SKM-1 treated with dmso at 0.1 percent for 144 hours (cell line): Measurements from ENCODE around the gene NFAM1.

Experiments
- DNase-seq: peaks from one replicate; lab custom pipeline; 2025; ENCODE audit not compliant: unreplicated experiment; lab: John Stamatoyannopoulos, UW

The NFAM1 gene, protein sequence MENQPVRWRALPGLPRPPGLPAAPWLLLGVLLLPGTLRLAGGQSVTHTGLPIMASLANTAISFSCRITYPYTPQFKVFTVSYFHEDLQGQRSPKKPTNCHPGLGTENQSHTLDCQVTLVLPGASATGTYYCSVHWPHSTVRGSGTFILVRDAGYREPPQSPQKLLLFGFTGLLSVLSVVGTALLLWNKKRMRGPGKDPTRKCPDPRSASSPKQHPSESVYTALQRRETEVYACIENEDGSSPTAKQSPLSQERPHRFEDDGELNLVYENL

DNA sequence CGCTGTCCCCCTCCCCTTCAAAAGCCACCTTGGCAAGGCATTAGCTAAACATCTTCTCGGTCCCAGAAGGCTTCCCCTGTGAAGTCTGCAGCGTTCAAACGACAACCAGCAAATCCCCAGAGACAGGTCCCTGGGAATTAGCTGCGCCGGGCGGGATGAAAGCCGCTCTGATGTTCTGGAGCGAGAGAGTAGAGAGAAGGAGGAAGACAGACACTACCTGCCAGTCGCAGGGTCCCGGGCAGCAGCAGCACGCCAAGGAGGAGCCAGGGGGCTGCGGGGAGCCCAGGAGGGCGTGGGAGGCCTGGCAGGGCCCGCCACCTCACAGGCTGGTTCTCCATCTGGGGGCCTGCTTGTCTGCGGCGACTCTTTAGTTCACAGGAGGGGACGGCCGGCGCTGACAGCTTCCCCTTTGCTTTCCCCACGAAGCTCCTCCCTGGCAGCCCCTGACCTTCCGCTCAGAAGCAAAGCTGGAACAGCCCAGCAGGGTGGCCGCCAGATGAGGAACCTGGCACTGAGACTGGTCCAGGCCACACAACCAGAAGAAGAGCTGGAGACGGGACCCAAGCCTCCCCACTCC is at the start of gene NFAM1:
Gene NFAM1, minus strand, starts transcription at position 384 of the 577 bp plus-strand sequence. Its CDS starts 46 bp downstream, at position 338.
- DNase-seq, result peak; percentile 91

DNA sequence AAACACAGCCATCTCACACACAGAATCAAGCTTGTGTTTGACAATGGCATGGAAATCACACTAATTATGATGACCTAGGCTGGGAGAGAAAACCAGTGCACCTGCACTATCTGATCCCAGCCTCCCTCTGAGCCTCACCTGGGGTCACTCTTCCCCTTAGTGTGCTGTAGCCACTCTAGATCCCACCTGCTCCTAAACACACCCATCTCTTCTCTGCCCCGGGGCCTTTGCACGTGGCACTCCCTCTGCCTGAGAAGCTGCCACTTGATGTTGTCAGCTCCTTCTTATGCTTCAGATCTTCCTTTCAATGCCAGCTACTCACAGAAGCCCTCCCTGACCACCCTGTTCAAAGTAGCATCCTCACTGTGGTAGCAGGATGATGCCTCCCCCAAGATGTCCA is 42.9 kb upstream of the NFAM1 start:
- no peak for DNase-seq

DNA sequence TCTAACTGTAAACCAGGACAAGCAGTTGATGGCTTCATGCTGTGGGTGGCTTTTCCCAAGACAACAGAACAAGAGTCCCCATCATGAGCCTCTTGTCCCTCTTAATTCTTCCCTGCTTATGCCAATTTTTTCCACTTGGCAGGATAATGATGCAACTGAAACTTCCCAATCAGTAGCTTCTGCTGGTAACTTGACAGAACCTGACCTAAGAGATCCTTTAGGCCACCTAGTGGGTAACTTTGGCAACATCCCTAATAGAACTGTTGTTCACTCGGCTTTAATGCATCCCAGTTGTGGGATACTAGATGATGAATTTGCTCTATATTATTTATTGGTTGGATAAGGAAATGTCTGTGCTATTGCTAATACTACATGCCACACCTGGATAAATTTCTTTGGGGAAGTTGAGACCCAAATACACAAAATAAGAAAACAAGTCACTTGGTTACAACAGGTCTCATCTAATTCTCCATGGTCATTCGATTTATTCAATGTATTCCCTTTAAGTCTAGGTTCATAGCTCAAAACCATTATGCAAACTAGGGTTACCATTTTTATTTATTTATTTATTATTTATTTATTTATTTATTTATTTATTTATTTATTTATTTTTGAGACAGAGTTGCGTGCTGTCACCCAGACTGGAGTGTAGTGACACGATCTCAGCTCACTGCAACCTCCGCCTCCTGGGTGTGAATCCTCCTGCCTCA is 41.4 kb upstream of the NFAM1 start:
- peak; percentile 55 for DNase-seq

DNA sequence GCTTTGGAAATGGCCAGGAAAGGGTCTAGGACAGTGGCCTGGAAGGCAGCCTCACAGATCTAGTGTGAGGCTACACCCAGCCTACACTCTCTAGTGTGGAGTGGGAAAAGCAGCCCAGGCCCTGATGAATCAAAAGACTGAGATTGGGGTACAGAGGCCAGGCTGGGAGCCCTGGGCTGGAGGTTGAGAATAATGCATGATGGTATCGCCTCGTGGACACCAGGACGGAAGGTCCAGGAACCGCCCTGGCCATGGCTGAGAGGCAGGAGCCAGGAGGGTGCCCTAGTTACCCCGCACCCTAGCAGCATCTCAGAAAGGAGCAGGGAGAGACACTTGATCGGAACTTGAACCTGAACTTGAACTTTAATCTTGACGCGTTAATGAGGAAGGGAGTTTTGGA is 40.5 kb upstream of the NFAM1 start:
- no peak for DNase-seq

DNA sequence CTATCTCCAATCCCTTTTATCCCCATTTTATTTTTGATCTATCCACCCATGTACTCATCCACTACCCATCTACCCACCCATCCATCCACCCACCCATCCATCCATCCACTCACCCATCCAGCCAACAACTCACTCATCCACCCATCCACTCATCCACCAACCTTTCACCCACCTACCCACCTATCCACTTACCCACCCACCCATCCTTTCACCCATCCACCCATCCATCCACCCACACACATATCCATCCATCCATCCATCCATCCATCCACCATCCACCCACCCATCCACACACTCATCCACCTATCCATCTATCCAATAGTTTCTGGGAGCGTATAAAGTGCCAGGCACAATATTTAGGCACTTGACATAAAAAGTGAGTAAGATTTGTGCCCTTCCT is 39.2 kb upstream of the NFAM1 start:
- DNase-seq, result no peak

DNA sequence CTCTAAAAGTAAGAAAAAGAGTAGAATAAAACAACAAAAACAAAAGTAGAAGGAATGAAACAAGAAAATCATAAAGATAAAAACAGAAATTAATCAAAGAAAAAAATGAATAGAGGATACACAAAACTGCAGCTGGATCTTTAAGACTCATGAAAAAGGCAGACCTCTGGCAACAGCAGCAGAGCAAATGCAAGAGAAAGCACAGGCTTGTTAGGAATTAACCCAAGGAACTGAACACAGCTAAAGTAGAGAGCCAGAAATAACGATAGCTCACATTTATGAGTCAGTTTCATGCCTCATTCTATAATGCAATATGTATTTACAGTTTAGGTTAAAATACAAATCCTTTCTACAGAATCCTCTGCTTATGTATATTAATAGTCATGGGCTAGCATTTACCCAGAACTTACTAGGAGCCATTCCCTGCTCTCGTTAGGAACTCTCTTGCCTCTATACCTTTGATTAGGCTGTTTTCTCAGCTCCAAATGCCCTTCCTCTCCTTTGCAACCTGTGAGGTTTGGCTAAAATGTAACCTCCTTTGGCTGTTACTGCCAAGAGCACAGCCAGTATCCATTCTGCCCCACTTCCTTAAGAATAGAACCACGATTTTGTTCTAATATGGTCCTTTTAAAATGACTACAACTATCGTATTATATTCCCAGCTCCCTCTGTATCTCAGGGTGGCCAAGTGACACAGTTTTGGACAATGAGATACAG is 38.3 kb upstream of the NFAM1 start:
- no peak for DNase-seq

DNA sequence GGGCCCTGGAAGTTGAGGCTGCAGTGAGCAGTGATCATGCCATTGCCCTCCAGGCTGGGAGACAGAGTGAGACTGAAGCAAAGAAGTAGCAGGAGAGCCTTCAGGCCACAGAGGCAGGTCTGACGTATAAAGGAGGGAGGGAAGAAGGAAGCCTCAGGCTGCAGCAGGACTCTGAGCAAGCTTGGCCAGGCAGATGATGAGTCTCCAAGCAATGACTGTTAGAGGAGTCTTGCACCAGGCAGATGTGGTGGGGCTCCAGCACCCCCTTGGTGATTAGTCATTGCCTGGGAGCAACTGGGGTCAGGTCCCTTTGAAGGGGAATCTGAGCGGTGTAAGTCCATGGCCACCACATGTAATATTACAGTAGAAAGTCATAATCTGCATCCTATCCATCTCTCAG is 36.6 kb upstream of the NFAM1 start:
- DNase-seq, result no peak

DNA sequence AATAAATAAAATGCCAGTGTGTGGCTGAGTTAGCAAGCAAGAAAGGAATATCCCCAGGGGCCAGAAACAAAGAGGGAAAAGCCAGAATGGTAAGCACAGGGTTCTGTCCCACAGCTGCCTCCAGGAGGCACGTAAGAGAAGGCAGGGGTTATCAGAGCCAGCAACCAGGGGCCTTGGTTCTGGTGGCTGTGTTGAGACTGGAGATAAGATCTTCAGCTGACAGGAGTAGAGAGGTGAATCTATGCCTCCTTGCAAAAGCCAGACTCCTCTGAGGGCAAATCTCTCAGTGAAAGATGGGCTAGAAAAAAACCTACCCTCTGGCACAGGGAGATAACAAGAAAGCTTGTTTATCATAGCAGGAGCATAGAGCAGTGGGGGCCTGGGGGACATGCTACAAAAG is 29.8 kb upstream of the NFAM1 start:
- no peak for DNase-seq

DNA sequence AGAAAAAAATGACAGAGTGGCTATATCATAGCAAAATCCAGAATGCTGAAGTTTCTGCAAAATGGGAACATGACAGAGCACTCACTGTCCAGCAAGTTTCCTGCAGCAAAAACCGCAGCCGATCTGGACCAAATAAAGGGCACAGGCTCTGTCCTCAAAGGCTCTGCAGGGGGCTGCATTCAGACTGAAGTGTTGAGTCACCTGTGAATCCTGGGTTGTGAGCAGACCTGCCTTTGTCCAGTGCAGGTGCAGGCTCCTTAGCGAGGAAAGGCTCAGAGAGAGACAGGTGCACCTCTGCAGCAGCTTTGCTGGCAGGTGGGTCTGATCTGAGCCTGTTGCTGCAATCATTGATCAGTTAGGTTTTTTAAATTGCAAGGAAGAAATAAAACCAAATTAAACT is 29.3 kb upstream of the NFAM1 start:
- no peak for DNase-seq

DNA sequence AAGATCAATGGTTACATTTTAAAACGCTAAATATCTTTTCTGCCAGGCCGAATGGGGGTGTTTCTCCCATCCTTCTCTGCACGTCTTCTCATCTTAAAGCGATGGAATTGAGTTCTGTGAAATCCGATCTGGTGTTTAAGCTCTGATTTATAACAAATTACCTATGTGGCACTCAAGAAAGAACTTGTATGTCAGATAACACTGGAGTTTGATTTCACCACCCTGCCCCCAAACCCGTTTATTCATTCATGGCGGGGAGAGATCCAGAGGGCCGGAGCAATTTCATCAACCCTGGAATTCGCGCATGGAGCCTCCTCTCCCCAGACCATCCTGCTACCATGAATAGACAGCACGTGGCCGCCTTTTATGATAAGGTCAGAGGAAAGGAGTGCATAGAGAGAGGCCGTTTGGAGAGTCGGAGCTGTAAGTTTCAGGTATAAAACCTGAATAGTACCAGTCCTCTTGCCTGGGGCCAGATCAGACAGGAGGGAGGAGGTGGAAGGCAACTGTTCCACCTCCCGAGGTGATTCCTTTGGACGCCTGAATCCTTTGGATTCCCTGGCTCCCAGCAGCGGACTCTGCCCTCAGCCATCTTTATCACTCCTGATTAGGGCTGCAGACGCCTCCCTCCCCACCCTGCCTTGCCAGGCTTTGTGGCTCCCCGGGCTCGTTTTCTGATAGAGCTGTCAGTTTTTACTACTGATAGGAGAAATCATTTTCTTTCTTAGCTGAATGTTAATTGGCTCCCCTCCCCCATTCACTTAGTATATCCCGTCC is 27.3 kb upstream of the NFAM1 start:
- no peak for DNase-seq

DNA sequence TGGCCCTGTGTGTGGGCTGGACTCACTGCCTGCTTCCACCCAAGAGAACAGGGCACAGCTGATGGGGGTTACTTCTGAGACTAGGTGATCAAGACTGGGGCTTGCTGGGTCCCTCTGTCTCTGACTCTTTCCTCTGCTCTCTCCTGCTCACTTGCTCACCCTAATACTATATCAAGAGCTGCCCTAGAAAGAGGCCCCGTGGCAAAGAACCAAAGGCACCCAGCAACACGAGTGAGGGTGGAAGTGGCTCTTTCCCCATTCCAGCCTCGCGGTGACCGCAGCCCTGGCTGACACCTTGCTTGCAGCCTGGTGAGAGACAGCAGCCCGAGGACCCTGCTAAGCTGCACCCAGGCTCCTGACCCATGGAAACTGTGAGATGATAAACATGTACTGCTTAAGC is 20.7 kb upstream of the NFAM1 start:
- DNase-seq, result no peak

DNA sequence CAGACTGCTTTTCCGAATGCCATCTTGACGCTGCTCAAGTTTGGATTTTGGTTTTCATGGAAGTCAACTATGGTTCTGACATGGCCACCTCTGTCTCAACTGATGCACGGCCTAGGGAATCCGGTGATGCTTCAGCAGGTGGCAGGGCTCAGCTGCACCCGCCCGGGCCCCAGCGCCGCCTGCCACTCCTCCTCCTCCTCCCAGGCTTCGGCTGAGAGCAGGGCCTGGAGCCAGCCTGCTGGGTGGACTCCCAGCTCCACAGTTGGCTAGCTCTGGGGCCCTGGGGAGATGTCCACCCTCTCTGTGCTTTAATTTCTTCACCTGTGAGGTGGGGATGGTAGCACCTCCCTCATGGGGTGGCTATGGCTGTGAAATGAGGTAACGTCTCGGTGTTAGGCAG is 20.3 kb upstream of the NFAM1 start:
- DNase-seq, result no peak

DNA sequence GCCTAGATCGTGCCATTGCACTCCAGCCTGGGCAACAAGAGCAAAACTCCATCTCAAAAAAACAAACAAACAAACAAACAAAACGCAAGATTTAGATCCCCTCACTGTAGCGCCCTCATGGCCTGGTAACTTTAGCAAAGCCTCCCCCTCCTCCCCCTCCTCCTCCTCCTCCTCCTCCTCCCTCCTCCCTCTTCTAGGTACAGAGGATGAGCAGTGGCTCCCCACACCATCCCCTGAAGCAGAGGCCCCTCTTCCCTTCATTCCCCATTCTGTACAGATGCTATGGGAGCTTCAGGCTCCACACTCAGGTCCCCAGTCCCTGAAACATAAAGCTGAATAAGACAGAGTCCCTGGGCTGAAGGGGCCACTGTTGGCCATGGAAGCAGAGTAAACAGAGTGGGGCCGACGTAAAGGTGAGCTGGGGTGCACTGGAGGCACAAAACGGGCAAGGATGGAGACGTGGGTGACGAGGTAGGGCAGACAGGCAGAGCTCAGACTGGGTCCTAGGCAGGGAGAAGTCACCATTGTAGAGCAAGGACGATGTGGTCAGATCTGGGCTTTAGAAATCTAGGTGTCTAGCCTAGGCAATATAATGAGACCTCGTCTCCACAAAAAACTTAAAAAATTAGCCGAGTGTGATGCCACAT is 19.4 kb upstream of the NFAM1 start:
- no peak for DNase-seq

DNA sequence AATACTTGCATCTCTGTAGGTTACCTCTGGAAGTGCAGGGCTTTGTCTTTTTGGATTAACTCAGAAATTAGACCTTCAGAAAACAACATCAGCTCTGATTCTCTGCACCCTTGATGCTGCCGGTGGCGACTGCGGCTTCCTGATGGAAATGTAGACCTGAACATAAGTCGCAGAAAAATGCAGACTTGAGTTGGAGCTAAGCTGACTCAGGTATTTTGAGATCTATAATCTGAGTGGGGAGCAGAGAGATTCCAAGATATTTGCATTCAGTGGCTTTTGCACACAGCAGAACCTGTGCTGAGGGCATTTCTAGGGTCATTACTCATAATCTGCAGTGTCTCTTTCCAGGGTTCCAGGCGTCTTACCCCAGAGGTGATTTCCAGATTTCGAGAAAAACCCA is 18.7 kb upstream of the NFAM1 start:
- DNase-seq, result no peak

DNA sequence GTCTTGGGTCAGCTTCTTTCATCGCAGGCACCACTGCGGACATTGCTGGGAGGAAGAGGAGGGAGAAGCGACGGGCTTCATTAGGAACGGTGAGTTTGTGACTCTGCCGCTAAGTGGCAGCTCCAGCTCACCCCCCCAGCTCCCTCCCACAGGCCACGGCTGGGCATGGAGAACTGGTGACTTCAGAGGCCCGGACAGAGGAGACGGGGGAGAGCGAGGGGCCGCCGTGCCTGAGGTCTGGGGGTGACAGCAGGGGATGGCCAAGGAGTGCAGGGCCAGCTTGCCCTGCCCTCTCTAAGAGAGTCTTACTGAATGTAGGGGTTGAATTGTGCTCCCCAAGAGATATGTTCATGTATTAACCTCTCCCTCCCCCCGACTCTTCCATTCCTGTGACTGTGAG is 13.9 kb upstream of the NFAM1 start:
- DNase-seq, result no peak

DNA sequence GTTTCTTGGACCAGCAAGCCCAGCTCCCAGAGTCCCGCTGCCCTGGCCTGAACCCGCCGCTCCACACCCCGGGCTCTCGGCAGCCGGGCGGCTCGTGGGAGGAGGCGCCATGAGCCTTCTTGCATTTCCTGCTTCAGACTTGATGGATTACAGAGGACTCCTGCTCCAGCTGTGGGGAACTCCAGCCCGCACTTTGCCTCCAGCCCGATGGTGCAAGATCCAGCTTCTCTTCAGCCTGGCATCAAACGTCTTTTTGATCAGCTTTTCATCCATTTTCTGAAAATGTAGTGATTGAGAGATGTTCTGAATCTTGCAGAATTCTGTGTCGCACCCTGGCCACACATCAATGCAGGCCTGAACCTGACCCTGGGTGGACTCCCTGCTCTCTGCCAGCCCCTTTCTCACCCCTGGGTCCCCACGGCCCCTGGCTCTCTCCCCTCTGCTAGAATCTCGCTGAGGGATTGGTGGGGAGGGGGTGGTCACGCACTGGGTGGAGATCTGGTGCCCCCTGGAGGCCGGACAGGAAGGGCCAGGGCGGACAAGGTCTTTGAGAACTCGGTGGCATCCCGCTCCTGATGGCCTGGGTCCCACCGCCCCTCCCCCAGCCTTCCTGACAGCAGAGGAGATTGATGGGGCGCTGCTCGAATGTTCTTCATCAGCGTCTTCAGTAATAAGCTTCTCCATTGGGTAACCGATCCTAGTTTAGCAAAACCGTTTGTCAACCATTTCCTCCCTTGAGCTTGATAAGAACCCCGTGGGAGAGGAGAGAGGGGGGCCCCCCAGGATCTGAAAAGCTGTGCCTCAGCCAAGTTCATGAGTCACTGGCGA is 12.1 kb upstream of the NFAM1 start:
- DNase-seq, result peak; percentile 85

DNA sequence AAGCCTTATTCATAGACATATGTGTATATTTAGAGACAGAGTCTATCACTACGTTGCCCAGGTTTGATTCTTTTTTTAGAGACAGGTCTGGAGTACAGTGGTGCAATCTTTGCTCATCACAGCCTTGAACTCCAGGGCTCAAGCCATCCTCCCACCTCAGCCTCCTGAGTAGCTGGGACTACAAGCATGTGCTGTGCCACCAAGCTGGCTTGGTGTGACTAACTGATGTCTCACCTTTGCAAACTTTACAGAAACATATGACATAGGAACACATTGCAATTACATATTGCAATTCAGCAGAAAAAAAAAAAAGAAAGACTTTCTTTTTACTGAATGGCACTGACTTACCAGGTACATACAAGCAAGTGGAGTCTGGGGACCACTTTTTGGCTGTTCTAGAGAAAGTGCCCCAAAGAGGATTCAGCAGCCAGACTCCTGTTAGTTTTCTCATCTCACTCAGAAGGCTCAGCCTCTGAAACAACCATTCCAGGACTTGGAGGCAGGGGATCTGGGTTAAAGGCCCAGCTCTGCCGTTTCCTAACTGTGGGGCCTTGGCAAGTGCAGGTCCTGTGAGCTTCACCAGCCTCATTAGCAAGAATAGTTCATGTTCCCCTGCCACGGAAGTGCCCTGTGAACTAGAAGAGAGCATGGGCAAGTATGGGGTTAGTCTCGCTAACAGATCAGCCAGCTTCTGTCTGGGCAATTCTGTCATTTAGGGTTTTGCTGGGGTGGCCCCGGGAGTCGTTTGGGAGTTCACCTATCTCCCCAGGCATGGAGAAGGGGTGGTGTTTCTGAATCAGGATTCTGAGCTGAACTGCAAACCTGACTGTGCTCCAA is 11.3 kb upstream of the NFAM1 start:
- DNase-seq, result peak; percentile 4

DNA sequence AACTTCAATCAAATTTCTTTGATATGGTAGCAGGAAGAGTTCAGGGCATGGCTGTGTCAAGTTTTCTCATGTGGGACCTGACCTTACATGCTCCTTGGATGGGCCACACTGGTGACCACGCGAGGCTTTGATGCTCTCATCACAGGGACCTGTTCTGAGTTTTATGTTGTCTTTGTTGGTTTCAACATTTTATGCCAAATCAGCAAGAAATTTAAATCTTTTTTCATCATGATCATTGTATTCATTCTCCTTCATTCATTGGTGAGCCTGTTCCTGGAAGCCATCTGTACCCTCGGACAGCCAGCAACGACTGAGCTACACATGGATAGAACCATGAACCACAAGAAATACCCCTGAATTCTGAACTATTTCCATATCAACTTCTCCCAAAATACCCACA is 10.5 kb upstream of the NFAM1 start:
- DNase-seq, result no peak

DNA sequence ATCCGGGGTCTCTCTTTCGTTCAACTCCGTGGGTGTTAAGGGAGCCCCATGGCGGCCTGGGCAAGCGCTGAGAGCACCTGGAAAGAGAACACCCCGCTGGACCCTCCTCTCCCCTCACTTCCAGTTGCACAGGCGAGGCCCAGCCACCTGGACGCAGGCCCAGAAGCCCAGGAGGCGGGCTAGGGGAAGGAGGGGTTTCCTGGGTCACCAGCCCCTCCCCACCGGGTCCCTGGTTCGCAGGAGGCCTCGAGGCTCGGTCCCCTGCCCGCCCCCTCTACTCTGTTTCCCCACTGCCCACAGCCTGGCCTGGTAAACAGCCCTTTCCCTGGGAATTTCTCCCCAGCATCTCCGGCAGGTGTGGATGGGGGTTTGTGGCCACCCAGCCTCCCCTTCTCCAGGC is 8.5 kb upstream of the NFAM1 start:
- DNase-seq, result no peak
